GM18951 (cell line): ENCODE results near the gene ELMO3.
A peak's percentile ranks its signal among the peaks of the same experiment; 100 is the strongest.

ENCODE experiments used
- POLR2A ChIP-seq: IDR thresholded peaks from 4 replicates; pipeline ENCODE4 v1.6.1; 2011; ENCODE audit warnings: mild to moderate bottlenecking; ENCODE audit not compliant: insufficient read length, insufficient read depth; ENCODE audit errors: extremely low read depth
- in situ Hi-C: fragments of 300-500 bp; cut with MboI; formaldehyde crosslinking; loops from one replicate; pipeline ENCODE4 v1.12.0; 2022; ENCODE audit warnings: low sequenced_read_pairs, mixed read lengths, inconsistent platforms; ENCODE audit not compliant: unreplicated experiment

ELMO3 gene

GRCh38 chr16:67236563-67237395 lies 37.8 kb downstream of the ELMO3 start:
- no peak for TF ChIP-seq POLR2A
- in situ Hi-C loops, result no loop called here

- in situ Hi-C loops, result no loop called here
- no peak for TF ChIP-seq POLR2A
These were observed 38.7 kb downstream of the ELMO3 start for GRCh38 chr16:67237396-67238277.

- no peak for TF ChIP-seq POLR2A
- in situ Hi-C loops, result no loop called here
These were observed 39.3 kb downstream of the ELMO3 start for GRCh38 chr16:67238278-67238575.

GRCh38 chr16:67238806-67239470 lies 40.0 kb downstream of the ELMO3 start:
- TF ChIP-seq POLR2A, result no peak
- in situ Hi-C loops, result no loop called here

- TF ChIP-seq POLR2A, result no peak
- in situ Hi-C loops, result no loop called here
These were observed 41.6 kb downstream of the ELMO3 start for GRCh38 chr16:67240506-67240905.

- in situ Hi-C loops, result no loop called here
These were observed 42.3 kb downstream of the ELMO3 start for GRCh38 chr16:67241008-67241900.

GRCh38 chr16:67242138-67242730 lies 43.3 kb downstream of the ELMO3 start:
- in situ Hi-C loops, result no loop called here
- no peak for TF ChIP-seq POLR2A

More at GRCh38 chr16:67241008-67241900, 42.3 kb downstream of the ELMO3 start:
- TF ChIP-seq POLR2A, result no peak

- in situ Hi-C loops, result no loop called here
These were observed 44.5 kb downstream of the ELMO3 start for GRCh38 chr16:67243481-67243880.

GRCh38 chr16:67244387-67245185 lies 45.7 kb downstream of the ELMO3 start:
- TF ChIP-seq POLR2A, result peak; percentile 73
- in situ Hi-C loops, result no loop called here

More at GRCh38 chr16:67243481-67243880, 44.5 kb downstream of the ELMO3 start:
- no peak for TF ChIP-seq POLR2A

GRCh38 chr16:67245186-67245585 lies 46.3 kb downstream of the ELMO3 start:
- in situ Hi-C loops, result no loop called here
- no peak for TF ChIP-seq POLR2A

GRCh38 chr16:67245674-67246080 lies 46.7 kb downstream of the ELMO3 start:
- in situ Hi-C loops, result no loop called here

More at GRCh38 chr16:67245674-67246080, 46.7 kb downstream of the ELMO3 start:
- TF ChIP-seq POLR2A, result no peak
